Activated gamma-delta T cell treated with anti-CD3 and anti-CD28 coated beads, Interleukin-2, amount 50 U/mL, for 16 hours (primary cell): ENCODE data around the gene RAB6A.
"Not testable (repeated sequence)": the region's sequence is repeated elsewhere in the genome, so short reads cannot be mapped to it uniquely, and the experiment has no call there.

Experiments used
- DNase-seq: peaks from one replicate; pipeline ENCODE4 v3.0.0-alpha.2; 2020; ENCODE audit warnings: low read depth

Gene RAB6A

DNA sequence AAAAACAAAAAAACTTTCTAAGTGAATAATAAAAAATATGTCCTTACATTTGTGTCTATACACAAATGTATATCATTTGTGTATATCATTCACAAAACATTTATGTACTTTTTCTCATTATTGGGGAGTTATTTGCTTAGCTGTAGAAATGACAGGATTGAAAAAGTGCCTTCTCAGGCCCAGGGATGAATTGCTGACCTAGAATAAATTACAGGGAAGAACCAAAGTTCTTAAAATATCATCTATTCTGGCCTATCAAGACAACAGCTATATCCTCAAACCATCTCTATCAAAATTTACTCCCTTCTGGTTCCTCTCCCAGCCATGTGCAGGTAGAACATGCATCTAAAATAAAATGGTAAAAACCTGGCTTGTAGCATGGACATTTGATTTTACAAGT, 1.9 kb upstream of the RAB6A start:
- DNase-seq: no peak

DNA sequence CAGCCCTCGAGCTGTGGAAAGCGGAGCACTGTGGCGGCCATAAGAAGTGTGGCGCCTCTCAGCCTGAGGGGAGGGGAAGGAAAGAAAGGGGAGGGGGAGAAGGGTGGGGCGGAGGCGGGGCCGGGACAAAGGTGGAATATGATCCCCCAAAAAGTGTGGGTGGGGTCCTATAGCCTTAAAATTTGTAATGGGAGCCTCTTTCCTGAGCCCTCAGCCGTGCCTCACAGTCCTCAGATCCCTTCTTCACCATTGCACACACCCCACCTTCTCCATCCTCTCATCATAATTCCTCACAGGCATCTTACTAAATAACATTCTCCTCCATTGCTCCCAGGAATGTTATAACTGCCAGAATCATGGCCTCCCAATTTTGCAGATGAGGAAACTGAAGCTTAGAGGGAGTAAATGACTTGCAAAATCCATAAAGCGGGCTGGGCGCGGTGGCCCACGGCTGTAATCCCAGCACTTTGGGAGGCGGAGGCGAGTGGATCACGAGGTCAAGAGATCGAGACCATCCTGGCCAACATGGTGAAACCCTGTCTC, 600 bp upstream of the RAB6A start:
- DNase-seq: no peak

DNA sequence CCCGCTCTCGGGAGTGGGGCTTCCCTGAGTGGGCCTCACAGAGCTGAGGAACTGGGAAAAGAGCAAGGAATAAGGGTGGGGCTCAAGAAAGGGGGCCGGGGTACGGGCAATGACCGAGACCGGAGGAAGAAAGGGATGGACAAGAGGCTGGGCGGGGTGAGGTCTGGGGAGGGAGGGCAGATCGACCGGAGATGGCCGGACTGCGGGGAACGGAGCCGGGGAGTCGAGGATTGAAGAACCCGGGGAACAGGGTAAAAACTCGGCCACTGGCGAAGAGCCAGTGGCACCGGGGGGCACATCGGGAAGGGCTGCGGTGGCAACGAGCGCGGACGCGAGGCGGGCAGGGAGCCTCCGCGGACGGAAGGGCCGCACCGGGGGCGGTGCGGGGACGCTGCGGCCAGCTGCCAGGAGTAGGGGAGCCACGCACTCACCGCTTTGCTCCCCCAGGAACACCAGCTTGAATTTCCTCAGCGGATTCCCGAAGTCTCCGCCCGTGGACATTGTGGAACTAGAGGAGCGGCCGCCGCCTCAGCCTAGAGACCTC, 667 bp downstream of the RAB6A start:
- DNase-seq: no peak

DNA sequence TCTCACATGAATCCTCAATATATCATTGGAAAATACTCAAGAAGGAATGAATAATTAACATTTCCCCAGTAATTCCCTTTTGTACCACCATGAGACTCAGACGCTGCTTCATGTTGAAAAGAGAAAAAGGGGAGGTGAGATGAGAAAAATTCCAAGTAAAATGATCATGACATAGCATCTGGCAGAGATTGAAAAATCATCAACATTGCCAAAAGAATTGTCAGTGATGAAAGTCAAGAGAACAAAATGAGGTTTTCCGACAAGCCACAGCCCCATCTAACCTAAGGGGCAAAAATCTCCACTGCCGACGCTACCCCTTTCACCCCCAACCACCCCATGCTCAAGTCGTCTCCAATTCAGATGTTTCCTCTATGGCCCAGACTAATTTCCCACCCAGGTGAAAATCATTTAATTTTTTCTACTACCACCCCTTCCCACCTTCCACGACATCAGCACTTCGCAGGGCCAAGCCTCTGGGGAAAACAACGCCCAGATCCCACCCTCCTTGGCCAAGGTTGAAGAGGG, 1.2 kb downstream of the RAB6A start:
- no peak for DNase-seq

DNA sequence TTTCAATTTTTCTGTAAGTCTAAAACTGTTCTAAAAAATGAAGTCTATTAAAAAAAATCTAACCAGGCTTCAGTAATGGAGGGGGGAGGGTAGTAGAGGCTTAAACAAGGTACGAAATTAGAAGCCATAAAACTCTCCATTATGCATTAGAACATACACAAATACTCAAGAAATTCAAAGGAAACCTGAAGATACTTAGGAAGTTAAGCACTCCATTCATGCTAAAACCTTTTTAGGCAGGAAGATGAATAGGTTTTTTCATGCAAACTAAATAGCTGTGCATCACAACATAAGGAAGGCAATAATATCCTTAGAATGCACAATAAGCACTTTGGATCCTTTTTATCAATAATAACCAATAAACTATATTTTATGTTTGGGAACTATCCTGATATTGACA, 2.4 kb downstream of the RAB6A start:
- DNase-seq: no peak

DNA sequence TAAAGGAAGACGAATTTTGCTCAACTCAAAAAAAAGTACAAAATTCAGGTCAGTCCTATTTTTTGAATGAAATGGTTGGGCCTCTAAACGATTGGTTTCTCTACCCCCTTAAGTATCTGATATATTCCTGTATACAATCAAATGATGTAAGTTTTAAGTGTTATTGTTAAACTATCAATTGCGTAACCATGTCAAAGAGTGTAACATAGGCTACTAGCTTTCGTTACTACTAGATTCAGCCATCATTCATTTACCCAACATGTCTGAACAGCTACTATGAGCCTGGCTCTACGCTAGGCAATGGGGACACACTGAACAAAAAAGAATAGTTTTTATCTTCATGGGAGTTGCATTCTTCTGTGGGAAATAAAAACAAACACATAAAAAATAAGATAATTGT, 3.3 kb downstream of the RAB6A start:
- DNase-seq: no peak

DNA sequence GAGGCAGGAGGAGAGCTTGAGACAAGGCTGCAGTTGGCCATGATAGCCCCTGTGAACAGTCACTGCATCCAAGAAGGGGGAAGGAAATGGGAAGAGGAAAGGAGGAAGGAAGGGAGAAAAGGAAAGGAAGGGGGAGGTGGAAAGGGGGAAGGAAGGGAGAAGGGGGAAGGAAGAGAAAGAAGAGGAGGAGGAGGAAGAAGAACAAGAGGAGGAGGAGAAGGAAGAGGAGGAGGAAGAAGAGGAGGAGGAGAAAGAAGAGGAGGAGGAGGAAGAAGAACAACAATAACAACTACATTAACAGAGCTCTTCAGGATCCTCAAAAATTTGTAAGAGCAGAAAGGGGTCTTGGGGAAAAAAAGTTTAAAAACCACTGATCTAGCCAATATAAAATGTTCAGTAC, 5.2 kb downstream of the RAB6A start:
- no peak for DNase-seq

DNA sequence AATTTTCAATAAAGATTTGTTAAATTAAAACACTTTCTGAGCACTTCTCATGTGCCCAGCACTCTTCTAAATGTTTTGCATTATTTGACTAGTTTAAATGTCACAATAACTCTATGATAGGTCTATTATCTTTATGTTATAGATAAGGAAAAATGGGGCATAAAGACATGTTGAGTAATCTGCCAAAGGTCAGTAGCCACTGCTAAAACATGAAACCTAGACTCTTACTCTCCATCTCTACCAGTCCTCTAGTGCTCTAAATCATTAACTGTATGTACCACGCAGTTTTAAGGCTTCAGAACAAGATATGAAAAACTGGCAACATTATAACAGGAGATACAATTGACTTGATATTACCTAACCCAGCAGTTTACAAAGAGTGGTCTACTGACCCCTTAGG, 6.9 kb downstream of the RAB6A start:
- DNase-seq: no peak

DNA sequence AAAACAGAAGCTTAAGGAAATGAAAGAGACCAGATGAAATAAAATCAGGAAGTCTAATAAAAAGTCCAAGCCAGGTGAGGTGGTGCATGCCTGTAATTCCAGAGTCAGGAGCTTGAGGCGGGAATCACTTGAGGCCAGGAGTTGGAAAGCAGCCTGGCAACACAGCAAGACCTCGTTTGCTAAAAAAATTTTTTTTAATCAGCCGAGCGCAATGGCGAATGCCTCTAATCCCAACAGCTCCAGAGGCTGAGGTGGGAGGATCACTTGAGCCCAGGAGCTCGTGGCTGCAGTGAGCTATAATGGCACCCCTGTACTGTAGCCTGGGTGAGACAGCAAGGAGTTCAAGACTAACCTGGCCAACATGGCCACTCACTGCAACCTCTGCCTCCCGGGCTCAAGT, 8.0 kb downstream of the RAB6A start:
- DNase-seq: no peak

DNA sequence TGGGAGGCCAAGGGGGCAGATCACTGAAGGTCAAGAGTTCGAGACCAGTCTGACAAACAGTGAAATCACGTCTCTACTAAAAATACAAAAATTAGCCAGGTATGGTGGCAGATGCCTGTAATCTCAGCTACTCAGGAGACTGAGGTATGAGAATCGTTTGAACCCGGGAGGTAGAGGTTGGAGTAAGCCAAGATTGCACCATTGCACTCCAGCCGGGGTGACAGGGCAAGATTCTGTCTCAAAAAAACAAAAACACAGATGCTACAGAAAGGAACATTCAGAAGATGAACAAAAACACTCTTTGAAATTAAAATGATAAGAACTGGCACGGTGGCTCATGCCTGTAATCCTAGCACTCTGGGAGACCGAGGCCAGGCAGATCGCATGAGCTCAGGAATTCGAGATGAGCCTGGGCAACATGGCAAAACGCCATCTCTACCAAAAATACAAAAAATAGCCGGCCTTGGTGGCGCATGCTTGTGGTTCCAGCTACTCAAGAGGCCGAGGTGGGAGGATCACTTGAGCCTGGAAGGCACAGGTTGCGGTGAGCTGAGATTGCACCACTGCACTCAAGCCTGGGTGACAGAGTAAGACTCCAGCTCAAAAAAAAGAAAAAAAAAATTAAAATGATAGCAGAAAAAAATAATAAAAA, 8.5 kb downstream of the RAB6A start:
- DNase-seq: no peak

DNA sequence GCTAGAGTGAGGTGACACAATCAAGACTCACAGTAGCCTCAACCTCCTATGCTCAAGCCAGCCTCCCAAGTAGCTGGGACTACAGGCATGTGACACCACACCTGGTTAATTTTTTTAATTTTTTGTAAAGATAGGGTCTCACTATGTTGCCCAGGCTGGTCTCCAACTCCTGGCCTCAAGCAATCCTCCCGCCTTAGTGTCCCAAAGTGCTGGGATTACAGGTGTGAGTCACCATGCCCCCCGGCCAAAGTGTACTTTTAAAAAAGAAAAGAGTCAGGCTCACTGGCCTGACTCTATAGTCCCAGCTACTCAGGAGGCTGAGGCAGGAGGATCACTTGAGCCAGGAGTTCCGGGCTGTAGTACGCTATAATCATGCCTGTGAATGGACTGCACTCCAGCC, 10.0 kb downstream of the RAB6A start:
- not testable (repeated sequence) for DNase-seq

DNA sequence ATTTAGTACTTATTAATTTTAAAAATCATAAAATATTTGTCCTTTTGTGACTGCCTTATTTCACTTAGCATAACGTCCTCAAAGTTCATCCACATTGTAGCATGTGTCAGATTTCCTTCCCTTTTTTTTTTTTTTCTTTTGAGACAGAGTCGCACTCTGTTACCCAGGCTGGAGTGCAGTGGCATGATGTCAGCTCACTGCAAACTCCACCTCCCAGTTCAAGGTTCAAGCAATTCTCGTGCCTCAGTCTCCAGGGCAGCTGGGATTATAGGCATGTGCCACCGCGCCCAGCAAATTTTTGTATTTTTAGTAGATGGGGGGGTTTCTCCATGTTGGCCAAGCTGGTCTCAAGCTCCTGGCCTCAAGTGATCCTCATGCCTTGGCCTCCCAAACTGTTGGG, 10.6 kb downstream of the RAB6A start:
- DNase-seq: no peak

DNA sequence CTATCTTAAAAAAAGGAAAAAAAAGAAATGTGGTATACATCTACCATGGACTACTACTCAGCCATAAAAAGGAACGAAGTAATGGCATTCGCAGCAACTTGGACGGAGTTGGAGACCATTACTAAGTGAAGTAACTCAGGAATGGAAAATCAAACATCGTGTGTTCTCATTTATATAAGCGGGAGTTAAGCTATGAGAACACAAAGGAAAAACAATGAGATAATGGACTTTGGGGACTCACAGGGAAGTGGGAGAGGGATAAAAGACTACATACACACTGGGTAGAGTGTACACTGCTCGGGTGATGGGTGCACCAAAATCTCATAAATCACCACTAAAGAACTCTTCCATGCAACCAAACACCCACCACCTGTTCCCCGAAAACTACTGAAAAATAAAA, 11.8 kb downstream of the RAB6A start:
- no peak for DNase-seq

DNA sequence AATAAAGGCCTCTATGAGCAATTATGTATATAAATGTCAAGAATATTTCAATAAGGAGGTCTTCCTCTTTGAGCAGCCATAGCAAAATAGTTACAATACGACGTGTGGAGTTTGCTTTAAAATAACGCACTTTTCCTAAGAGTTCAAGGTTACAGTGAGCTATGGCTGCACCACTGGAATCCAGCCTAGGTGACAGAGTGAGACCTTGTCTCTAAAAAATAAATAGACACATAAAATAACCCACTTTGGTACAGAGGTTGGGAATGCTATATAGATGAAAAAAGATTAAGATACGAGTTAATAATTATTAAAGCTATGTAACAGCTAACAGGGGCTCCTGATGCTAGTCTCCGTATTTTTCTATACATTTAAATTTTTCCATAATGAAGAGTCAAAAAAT, 12.6 kb downstream of the RAB6A start:
- no peak for DNase-seq

DNA sequence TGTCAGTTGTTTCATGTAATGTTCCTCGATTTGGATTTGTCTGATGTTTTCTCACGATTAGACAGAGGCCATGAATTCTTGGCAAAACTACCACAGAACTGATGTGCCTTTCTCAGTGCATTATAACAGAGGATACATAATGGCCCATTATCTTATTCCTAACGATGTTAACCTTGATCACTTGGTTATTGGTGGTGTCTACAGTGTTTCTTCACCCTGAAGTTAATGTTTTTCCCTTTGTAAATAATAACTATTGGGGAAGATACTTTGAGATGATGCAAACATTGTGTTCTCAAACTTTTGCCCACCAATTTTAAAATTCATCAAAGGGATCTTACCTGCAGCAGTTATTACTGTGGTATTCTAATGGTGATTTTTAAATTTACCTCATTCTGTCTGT, 13.1 kb downstream of the RAB6A start:
- DNase-seq: no peak

DNA sequence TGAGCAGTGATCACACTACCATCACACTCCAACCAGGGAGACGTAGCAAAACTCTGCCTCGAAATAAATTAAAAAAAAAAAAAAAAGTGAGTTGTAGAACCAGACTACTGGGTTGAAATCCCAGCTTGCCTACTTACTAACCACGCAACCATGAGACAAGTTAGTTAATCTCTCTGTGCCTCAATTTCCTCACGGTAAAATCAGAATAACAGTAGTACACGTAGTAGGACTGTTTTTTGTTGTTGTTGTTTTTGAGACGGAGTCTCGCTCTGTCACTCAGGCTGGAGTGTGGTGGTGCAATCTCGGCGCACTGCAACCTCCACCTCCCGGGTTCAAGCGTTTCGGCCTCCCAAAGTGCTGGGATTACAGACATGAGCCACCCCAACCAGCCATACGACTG, 14.2 kb downstream of the RAB6A start:
- no peak for DNase-seq

DNA sequence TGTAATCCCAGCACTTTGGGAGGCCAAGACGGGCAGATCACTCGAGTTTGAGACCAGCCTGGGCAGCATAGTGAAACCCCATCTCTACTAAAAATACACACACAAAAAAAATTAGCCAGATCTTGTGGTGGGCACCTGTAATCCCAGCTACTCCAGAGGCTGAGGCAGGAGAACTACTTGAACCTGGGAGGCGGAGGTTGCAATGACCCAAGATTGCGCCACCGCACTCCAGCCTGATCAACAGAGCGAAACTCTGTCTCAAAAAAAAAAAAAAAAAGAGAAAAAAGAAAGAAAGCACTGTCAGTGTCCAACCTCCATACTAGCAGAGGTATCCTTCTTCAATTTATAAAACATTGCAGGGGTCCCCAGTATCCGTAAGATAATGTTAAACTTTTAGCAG, 17.8 kb downstream of the RAB6A start:
- no peak for DNase-seq

DNA sequence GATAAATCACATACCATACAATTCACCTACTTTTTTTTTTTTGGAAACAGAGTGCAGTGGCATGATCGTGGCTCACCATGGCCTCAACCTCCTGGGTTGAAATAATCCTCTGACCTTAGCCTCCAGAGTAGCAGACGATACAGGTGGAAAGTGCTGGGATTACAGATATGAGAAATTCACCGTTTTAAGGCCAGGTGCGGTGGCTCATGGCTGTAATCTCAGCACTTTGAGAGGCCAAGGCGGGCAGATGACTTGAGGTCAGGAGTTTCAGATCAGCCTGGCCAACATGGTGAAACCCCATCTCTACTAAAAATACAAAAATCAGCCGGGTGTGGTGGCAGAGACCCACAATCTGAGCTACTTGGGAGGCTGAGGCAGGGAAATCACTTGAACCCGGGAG, 24.9 kb downstream of the RAB6A start:
- DNase-seq: not testable (repeated sequence)

DNA sequence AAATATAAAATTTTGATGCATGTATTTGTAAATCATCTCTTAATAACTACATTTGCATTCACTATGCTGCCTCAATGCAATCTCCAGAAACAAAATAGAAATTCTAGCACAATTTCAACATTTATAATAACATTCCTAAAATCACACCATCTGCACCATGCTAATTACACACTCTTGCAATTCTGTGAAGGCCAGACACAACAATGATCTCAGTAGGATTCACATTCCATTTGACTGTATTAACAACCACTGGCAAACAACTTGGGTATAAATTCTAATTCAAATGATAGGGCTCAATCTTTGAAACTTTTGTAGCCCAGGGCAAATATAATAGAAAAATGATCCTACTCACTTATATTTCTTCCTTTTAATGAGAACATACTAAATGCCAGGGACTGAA, 25.9 kb downstream of the RAB6A start:
- no peak for DNase-seq

DNA sequence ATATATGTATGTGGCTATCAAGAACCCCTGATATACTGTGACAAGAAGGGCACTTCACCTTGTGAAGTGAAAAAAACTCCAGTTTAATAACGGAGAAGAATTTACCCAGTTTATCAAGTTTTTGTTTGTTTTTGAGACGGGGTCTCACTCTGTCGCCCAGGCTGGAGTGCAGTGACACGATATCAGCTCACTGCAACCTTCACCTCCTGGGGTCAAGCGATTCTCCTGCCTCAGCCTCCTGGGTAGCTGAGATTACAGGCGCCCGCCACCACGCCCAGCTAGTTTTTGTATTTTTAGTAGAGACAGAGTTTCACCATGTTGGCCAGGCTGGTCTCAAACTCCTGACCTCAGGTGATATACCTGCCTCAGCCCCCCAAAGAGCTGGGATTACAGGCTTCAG, 26.9 kb downstream of the RAB6A start:
- not testable (repeated sequence) for DNase-seq

DNA sequence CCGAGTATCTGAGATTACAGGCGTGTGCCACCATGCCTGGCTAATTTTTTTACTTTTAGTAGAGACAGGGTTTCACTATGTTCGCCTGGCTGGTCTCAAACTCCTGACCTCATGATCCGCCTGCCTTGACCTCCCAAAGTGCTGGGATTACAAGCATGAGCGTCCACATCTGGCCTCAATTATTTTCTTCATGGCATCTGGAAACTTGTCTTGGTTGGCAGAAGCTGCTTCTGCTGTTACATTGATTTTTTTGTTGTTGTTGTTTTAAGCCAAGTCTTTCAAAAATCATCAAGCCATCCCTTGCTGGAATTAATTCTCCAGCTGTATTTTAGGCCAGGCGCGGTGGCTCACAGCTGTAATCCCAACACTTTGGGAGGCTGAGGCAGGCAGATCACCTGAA, 27.9 kb downstream of the RAB6A start:
- DNase-seq: not testable (repeated sequence)

DNA sequence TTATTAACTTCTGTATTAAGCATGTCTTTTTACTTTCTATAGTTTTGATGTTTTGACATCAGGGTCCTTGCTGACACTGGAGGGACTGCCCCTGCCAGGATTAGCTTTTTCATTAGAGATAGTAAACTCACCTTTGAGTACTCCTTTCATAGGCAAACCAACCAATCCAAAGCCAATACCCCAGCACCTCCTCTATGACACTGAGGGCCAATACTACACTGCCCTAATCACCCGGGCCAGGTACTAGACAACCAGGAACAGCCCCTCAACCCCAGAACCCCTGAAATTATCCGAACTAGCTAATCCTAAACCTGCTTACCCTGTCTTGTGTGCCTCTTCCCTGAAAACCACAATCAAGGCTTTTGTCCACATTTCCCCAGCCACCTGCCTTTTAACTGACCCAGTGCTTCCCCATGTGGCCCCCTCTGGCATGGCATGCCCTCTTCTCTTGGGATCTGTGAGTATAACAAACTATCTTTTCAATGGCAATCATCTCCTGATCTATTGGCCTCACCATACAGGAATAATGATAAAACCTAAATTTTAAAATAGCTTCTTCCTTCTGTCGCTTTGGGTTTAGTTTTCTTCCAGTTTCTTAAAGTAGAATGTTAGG, 31.2 kb downstream of the RAB6A start:
- no peak for DNase-seq

DNA sequence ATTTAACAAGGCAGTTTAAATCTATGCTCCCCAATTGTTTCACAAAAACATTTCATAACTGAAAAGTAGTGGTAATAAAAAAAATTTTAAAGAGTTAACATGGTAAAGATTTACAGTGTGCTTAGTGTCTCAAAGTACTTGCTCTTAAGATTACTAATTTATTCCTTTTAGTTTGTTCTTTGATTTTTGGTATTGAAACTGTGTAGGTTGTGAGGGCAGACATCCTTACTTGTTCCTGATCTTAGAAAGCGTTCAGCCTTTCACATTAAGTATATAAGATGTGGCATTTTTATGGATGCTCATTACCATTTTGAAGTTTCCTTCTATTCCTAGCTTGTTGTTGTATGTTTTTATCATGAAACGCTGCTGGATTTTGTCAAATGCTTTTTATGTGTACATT, 32.9 kb downstream of the RAB6A start:
- DNase-seq: no peak

DNA sequence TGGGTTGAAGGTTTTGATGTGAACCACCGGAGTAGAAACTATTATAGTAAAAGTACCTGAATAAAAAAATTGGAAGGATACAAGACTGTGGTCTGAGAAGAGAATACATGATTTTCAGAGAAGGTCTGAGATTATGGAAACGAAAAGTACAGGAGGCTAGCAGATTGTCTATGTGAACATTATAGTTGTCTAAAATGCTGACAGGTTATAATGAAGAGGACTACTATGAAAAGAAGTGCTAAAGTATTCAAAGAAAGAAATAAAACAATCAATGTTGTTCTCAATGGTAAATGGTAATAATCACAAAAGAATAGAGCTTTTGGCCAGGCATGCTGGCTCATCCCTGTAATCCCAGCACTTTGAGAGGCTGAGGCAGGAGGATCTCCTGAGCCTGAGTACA, 34.0 kb downstream of the RAB6A start:
- no peak for DNase-seq
